ENCODE measurements around the gene JSRP1.

JSRP1 gene

DNA sequence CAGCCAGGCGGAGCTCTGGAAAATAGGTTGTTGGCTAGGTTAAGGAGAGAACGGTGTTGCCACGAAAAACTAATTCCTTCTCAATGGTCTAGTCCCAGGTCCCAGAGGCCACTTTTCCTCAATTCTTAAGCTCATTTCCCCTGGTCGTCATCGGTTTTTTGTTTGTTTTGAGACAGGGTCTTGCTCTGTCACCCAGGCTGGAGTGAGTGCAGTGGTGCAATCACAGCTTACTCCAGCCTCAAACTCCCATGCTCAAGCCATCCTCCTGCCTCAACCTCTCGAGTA, 18.4 kb downstream of the JSRP1 start:
- Histone ChIP-seq H3K27ac (ENCODE audit: insufficient read depth, low read depth, low read length, poor library complexity, severe bottlenecking) (no peak overlapping the region), H3K36me3 (ENCODE audit: control insufficient read depth, insufficient read depth, low read length) (peaks cover 5% of the 10 kb centered on the region), H3K4me3 (ENCODE audit: insufficient read depth, low read depth, low read length) (peak overlapping the region; percentile 78), H3K4me1 (ENCODE audit: control insufficient read depth, insufficient read depth, low read length) (peaks cover 37% of the 10 kb centered on the region), H3K9me3 (ENCODE audit: control insufficient read depth, low read length) (no peaks in the 10 kb centered on the region), H3K27me3 (ENCODE audit: control insufficient read depth, insufficient read depth, low read length, poor library complexity, severe bottlenecking) (no peaks in the 10 kb centered on the region)
- WGBS, 2 experiments: 84 to 89% methylated on average over 6 of the region's 6 CpGs

DNA sequence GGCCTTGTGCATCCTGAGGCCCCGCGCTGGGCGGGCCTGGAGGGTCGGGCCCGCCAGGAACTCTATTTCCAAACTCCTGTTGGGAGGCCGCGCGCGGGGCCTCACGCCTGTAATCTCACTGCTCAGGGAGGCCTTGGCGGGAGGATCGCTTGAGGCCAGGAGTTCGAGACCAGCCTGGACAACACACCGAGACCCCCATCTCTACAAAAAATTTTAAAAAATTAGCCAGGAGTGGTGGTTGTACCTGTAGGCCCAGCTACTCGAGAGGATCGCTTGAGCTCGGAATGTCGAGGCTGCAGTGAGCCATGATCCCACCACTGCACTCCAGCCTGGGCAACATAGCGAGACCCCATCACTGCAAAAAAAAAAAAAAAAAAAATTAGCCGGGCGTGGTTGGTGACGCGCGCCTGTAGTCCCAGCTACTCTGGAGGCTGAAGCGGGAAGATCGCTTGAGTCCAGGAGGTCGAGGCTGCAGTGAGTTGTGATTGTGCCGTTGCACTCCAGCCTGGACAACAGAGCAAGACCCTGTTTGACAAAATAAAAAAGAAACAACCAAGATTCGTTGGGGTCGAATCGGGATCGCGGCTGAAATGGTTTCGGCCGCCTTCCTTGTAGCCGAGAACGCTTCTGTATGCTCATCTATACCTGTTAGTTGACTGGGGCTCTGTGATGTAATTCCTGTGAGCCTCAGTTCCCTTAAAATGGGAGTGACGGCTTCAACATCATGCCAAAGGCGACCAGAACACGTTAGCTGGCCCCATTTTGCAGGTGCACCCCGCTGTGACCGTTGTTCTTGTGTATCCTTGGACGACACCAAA, 19.0 kb downstream of the JSRP1 start:
- peak overlapping the region; percentile 99 for H3K27ac ChIP-seq (ENCODE audit: insufficient read depth, low read depth, low read length, poor library complexity, severe bottlenecking)
- peak overlapping the region; percentile 78 for H3K4me3 ChIP-seq (ENCODE audit: insufficient read depth, low read depth, low read length)
- peaks cover 6% of the 10 kb centered on the region for H3K36me3 ChIP-seq (ENCODE audit: control insufficient read depth, insufficient read depth, low read length)
- no peaks in the 10 kb centered on the region for H3K9me3 ChIP-seq (ENCODE audit: control insufficient read depth, low read length)
- H3K27me3 ChIP-seq (ENCODE audit: control insufficient read depth, insufficient read depth, low read length, poor library complexity, severe bottlenecking): no peaks in the 10 kb centered on the region
- H3K4me1 ChIP-seq (ENCODE audit: control insufficient read depth, insufficient read depth, low read length): peaks cover 37% of the 10 kb centered on the region
- 43 to 46% methylated on average over 43 of the region's 43 CpGs for WGBS, 2 experiments

DNA sequence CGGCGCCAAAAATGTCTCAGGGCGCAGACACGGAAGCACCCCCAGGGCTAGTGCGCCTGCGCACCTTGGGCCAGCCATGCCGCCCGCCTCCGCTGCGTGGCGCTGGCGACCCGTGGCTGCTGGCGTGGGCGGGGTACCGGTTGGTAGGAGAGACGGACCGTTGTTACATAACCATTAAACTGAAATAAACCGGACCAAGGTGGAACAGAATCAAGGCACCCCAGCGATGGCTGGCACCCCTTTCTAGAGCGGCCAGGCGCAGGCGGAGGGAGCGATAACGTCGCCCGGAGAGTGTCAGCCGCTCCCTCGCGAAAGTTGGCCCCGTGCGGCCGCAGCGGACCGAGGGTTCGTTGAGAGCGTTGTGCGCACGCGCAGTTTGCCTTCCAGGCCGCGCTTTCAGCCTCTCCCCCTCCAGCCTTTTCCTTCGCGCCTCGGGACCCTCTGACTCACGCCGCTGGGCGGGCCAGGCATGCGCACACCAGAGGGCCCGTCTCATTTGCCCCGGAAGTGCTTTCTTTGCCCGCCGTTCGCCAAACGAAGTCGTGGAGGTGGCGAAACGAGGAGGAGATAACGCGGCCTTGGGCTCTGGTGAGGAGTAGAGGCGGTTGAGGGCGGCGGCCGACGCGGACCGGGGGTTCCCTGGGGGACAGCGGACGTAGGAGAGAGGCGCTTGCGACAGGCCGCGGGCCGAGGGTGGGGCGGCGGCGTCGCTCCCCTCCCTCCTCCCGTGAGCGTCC, 19.7 kb downstream of the JSRP1 start, which contains the start of the genes PLEKHJ1 and SF3A2:
TSS of gene PLEKHJ1 (minus strand) at position 16 of the 737 bp plus-strand sequence. CDS start 81 bp downstream, outside the sequence.
TSS of gene SF3A2 (plus strand) at position 511 of the 737 bp plus-strand sequence. CDS start 6,595 bp downstream, outside the sequence.
- peaks cover 36% of the 10 kb centered on the region for H3K4me1 ChIP-seq (ENCODE audit: control insufficient read depth, insufficient read depth, low read length)
- no peaks in the 10 kb centered on the region for H3K27me3 ChIP-seq (ENCODE audit: control insufficient read depth, insufficient read depth, low read length, poor library complexity, severe bottlenecking)
- peak within 1 kb of the TSS; percentile 78 for H3K4me3 ChIP-seq (ENCODE audit: insufficient read depth, low read depth, low read length)
- H3K27ac ChIP-seq (ENCODE audit: insufficient read depth, low read depth, low read length, poor library complexity, severe bottlenecking): peak within 1 kb of the TSS; percentile 99
- WGBS, 2 experiments: 0% methylated on average over 80 of the region's 80 CpGs
- no peaks in the 10 kb centered on the region for H3K9me3 ChIP-seq (ENCODE audit: control insufficient read depth, low read length)
- H3K36me3 ChIP-seq (ENCODE audit: control insufficient read depth, insufficient read depth, low read length): peaks cover 8% of the 10 kb centered on the region

DNA sequence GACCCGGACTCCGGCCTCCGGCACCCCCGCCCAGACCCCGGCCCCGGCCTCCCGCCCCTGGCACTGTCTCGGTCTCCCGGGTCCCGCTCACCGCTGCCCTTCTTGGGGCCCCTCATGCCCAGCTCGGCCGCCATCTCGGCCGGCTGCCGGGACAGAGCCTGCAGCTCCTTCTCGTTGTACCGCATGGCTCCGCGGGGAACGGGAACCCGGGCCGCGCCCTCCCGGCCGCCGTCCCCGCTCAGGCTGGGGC, 20.2 kb downstream of the JSRP1 start:
- H3K27ac ChIP-seq (ENCODE audit: insufficient read depth, low read depth, low read length, poor library complexity, severe bottlenecking): no peak overlapping the region

DNA sequence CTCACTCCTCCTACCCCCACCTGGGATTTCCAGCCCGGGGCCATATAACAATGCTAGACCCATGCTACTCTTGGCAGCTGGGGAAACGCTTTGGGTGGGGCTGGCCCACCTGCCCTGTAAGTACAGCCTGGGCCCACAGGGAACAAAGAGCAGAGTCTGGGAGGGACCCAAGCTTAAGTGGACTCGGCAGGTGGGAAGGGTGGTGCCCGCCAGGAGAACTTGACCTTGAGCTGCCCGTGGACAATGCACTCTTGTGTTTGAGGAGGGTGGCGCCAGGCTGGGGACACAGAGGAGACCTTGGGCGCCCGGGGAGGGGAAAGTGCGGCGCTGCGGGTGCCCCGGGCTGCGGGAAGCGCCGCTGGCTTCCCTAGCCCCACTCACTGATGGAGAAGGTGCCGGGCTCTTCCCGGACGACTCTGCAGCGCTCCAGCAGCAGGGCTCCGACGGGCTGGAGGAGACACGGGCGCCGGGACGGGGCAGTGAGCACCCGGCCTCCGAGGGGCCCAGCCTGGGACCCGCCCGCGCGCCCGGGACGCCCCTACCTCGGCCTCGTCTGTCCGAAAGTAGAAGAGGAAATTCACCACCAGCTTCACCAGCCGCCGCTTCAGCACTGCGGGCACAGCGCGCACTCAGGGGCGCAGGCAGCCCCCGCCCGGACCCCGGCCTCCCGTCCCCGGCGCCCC, 20.7 kb downstream of the JSRP1 start:
- H3K27ac ChIP-seq (ENCODE audit: insufficient read depth, low read depth, low read length, poor library complexity, severe bottlenecking): no peak overlapping the region
- WGBS, 2 experiments: 1% methylated on average over 48 of the region's 48 CpGs
- H3K4me1 ChIP-seq (ENCODE audit: control insufficient read depth, insufficient read depth, low read length): peaks cover 26% of the 10 kb centered on the region
- H3K27me3 ChIP-seq (ENCODE audit: control insufficient read depth, insufficient read depth, low read length, poor library complexity, severe bottlenecking): no peaks in the 10 kb centered on the region
- H3K9me3 ChIP-seq (ENCODE audit: control insufficient read depth, low read length): no peaks in the 10 kb centered on the region
- peaks cover 8% of the 10 kb centered on the region for H3K36me3 ChIP-seq (ENCODE audit: control insufficient read depth, insufficient read depth, low read length)
- H3K4me3 ChIP-seq (ENCODE audit: insufficient read depth, low read depth, low read length): peak overlapping the region; percentile 78

More for the DNA sequence above, 20.2 kb downstream of the JSRP1 start:
- H3K4me3 ChIP-seq (ENCODE audit: insufficient read depth, low read depth, low read length): peak overlapping the region; percentile 78
- 0% methylated on average over 28 of the region's 28 CpGs for WGBS, 2 experiments
- no peaks in the 10 kb centered on the region for H3K9me3 ChIP-seq (ENCODE audit: control insufficient read depth, low read length)
- no peaks in the 10 kb centered on the region for H3K27me3 ChIP-seq (ENCODE audit: control insufficient read depth, insufficient read depth, low read length, poor library complexity, severe bottlenecking)
- peaks cover 8% of the 10 kb centered on the region for H3K36me3 ChIP-seq (ENCODE audit: control insufficient read depth, insufficient read depth, low read length)
- peaks cover 31% of the 10 kb centered on the region for H3K4me1 ChIP-seq (ENCODE audit: control insufficient read depth, insufficient read depth, low read length)

DNA sequence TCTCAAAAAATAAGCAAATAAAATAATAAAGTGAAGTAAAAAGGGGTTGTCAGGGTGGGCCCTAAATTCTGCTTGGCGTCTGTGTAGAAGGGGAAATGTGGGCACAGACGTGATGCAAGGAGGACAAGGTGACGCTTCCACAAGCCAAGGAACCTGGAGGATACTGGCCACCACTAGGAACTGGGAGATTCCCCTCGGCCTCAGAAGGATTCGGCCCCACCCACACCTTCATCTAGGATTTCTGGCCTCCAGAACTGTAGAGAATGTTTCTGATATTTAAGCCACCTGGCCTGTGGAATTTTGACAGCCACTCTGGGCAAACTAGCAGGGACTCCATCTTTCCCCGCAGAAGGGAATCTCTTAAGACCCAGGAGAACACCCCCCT, 21.2 kb downstream of the JSRP1 start:
- peaks cover 13% of the 10 kb centered on the region for H3K36me3 ChIP-seq (ENCODE audit: control insufficient read depth, insufficient read depth, low read length)
- peaks cover 21% of the 10 kb centered on the region for H3K4me1 ChIP-seq (ENCODE audit: control insufficient read depth, insufficient read depth, low read length)
- peak overlapping the region; percentile 78 for H3K4me3 ChIP-seq (ENCODE audit: insufficient read depth, low read depth, low read length)
- no peaks in the 10 kb centered on the region for H3K9me3 ChIP-seq (ENCODE audit: control insufficient read depth, low read length)
- whole genome bisulfite sequencing, 2 experiments: 64 to 79% methylated on average over 6 of the region's 6 CpGs
- H3K27ac ChIP-seq (ENCODE audit: insufficient read depth, low read depth, low read length, poor library complexity, severe bottlenecking): no peak overlapping the region
- no peaks in the 10 kb centered on the region for H3K27me3 ChIP-seq (ENCODE audit: control insufficient read depth, insufficient read depth, low read length, poor library complexity, severe bottlenecking)

DNA sequence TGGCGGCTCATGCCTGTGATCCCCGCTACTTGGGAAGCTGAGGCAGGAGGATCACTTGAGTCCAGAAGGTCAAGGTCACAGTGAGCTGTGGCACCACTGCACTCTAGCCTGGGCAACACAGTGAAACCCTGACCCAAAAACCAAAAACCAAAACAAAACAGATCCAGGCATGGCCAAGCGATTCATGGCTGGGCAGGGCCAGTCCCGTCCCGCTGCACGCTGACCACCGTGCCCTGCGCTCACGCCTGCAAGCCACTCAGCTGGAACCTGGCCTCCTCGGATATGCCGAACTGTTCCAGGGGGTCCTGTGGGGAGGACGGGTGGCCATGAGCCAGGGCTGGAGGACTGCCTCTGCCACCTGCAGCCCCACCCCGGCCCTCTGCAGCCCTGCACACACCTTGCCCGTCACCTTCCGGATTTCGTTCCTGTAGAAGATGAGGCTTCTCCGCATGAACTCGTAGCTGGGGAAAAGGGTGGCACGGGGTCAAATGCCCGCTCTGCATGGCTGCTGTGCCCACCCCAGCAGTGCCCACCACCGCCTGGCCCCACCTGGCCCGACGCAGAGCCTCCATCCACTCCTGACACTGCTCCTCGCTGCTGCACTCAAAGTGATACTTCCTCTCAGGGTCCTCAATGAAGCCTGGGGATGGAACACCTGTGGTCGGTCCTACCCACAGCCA, 22.5 kb downstream of the JSRP1 start:
- peaks cover 21% of the 10 kb centered on the region for H3K36me3 ChIP-seq (ENCODE audit: control insufficient read depth, insufficient read depth, low read length)
- H3K27ac ChIP-seq (ENCODE audit: insufficient read depth, low read depth, low read length, poor library complexity, severe bottlenecking): no peak overlapping the region

DNA sequence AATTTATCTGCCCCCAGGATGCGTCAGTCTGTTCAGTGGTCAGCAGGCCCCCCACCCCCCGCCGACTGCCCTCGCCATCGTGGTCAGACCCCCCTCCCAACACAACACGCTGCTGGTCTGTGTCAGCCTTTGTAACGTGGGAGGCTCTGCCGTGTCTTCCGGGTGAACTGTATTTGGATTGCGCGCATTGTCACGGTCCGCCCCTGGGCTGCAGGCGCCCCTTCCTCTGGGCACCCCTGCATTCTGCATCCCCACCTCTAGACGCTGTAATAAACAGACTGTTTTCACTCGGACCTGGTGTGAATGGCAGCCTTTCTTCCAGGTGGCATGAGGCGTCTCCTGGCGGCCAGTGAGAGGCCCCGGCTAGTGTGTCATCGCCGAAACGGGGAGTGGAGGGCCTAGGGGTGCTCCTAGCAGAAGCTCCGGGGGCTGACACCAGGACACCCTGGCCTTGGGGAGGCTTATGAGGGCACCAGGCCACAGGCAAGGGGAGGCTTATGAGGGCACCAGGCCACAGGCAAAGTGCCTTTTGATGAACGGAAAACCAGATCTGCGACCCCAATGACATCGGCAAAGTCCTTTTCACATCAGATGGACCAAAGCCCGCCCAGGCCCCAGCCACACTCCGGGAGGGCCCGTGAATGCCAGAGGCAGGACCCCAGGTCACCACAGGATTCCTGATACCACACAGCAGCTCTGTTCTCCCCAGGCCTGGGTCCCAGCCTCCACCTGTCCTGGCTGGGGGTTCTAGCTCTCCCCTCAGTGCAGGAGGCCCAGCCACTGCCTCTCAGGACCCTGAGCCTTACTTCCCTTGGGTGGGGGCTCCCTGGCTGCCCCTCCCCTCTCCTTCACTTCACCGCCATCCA, 23.7 kb downstream of the JSRP1 start:
- Histone ChIP-seq H3K4me1 (ENCODE audit: control insufficient read depth, insufficient read depth, low read length) (peaks cover 8% of the 10 kb centered on the region), H3K9me3 (ENCODE audit: control insufficient read depth, low read length) (no peaks in the 10 kb centered on the region), H3K27ac (ENCODE audit: insufficient read depth, low read depth, low read length, poor library complexity, severe bottlenecking) (no peak overlapping the region), H3K4me3 (ENCODE audit: insufficient read depth, low read depth, low read length) (no peak overlapping the region), H3K27me3 (ENCODE audit: control insufficient read depth, insufficient read depth, low read length, poor library complexity, severe bottlenecking) (no peaks in the 10 kb centered on the region), H3K36me3 (ENCODE audit: control insufficient read depth, insufficient read depth, low read length) (peaks cover 25% of the 10 kb centered on the region)
- WGBS, 2 experiments: 94% methylated on average over 30 of the region's 30 CpGs

More for the DNA sequence above, 22.5 kb downstream of the JSRP1 start:
- H3K4me3 ChIP-seq (ENCODE audit: insufficient read depth, low read depth, low read length): no peak overlapping the region
- WGBS, 2 experiments: 95% methylated on average over 25 of the region's 25 CpGs
- H3K9me3 ChIP-seq (ENCODE audit: control insufficient read depth, low read length): no peaks in the 10 kb centered on the region
- H3K4me1 ChIP-seq (ENCODE audit: control insufficient read depth, insufficient read depth, low read length): peaks cover 15% of the 10 kb centered on the region
- no peaks in the 10 kb centered on the region for H3K27me3 ChIP-seq (ENCODE audit: control insufficient read depth, insufficient read depth, low read length, poor library complexity, severe bottlenecking)

DNA sequence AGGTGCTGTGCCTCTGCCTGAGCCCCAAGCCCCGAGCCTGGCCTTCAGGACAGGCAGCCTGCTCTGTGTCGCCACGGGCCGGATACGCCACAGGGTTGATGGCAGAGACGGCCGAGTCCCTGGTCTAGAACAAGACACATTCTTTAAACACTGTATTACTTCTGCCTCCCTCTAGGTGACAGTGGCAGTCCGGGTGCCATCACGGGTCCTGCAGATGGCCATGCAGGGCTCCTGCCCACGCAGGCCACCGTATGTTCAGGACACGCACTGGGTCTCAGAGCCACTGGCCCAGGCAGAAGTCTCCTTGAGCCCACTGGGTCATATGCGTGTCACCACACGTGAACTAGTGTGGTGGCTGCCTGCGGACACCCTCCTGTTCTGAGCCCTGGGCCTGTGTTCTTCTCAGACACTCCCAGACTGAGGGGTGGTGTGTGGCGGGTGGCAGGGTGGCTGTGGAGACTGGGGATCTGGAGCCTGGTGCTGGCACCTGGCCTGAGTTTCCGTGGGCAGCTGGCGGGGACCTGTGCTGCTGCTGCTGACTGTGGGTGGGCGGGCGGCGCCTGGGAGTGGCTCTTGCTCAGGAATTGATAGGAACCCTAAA, 24.5 kb downstream of the JSRP1 start:
- Histone ChIP-seq H3K36me3 (ENCODE audit: control insufficient read depth, insufficient read depth, low read length) (peaks cover 25% of the 10 kb centered on the region), H3K4me1 (ENCODE audit: control insufficient read depth, insufficient read depth, low read length) (peaks cover 8% of the 10 kb centered on the region), H3K27ac (ENCODE audit: insufficient read depth, low read depth, low read length, poor library complexity, severe bottlenecking) (peak overlapping the region; percentile 6), H3K27me3 (ENCODE audit: control insufficient read depth, insufficient read depth, low read length, poor library complexity, severe bottlenecking) (no peaks in the 10 kb centered on the region), H3K4me3 (ENCODE audit: insufficient read depth, low read depth, low read length) (no peak overlapping the region), H3K9me3 (ENCODE audit: control insufficient read depth, low read length) (no peaks in the 10 kb centered on the region)
- 92 to 94% methylated on average over 21 of the region's 21 CpGs for WGBS, 2 experiments

Data from ectodermal cell (in vitro differentiated cells).